ENCODE data around the gene TBC1D14.
A peak's percentile ranks its signal among the peaks of the same experiment; 100 is the strongest.

Gene TBC1D14

DNA sequence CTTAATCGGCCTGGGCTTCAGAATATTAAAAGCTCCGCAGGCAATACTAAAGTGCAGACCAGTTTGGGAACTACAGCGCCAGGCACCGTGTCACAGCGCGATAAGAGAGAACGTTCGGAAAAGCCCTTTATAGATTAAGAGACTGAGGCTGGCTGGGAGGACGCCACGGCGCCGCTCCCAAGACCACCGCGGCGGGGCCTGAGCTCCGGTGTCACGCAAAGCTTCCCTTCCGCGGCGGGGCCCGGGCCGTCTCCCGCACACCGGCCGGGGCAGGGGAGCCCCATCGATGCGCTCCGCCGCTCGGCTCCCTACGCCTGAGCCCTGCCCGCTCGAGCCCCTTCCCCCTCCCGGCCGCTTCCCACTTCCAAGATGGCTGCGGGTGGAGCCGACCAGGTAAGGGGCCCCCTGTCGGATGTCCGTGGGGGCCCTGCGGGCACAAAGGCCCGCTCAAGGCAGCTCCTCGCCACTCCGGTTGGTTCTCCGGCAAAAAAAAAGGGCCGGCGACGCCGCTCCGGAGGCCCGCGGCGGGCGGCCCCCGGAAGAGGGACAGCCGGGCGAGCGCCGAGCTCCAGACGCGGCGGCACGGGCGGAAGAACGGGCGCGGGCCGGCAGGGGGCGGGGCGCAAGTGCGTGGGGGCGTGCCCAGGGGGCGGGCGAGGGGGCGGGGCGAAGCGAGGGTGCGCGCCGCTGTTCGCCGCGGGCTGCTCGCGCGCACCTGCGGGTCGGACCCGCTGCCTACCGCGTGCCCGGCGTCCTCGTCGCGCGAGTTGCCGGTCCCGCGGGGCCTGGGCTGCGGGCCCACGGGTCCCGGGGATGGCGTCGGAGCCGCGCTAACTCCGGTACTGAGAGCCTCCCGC is at the start of gene TBC1D14:
Gene TBC1D14, plus strand, starts transcription at position 714 of the 857 bp plus-strand sequence. CDS start 13,564 bp downstream, outside the sequence.
- peak within 1 kb of the TSS; percentile 94 for H3K4me3 ChIP-seq
- no peaks in the 10 kb centered on the region for H3K36me3 ChIP-seq (replicated peaks)
- in situ Hi-C loops (cut with MboI; ENCODE audit: low sequenced_read_pairs): no loop called here
- H3K27me3 ChIP-seq (ENCODE audit: low read depth): no peaks in the 10 kb centered on the region
- no peaks in the 10 kb centered on the region for H3K9me3 ChIP-seq
- H3K4me1 ChIP-seq: peaks cover 16% of the 10 kb centered on the region
- peak; percentile 70 to 92 for DNase-seq (ENCODE audit: low spot score in 2 of 2)

DNA sequence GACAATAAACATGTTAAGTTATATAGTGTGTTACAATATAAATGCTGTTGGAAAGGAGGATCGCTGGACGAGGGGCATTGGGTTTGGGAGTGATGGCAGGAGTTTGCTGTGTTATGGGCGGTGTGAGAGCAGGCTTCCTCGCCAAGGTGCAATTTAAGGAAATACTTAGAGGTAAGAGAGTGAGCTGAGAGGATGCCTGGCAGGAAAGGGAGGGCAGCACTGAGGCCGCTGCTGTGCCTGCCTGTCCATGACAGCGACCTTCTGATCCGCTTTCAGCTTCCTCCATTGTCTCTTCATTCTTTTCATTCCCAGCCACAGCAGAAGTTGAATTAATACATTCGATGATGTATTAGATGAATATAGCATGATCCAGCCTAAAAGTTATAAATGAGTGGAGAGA is 41.2 kb upstream of the TBC1D14 start:
- H3K27me3 ChIP-seq (ENCODE audit: low read depth): no peaks in the 10 kb centered on the region
- no peak overlapping the region for H3K4me3 ChIP-seq
- DNase-seq (ENCODE audit: low spot score in 2 of 2): no peak
- H3K4me1 ChIP-seq: no peaks in the 10 kb centered on the region
- in situ Hi-C loops (cut with MboI; ENCODE audit: low sequenced_read_pairs): no loop called here
- no peaks in the 10 kb centered on the region; the same call in 1 of the 2 replicates for H3K9me3 ChIP-seq
- peaks cover 23% of the 10 kb centered on the region for H3K36me3 ChIP-seq (replicated peaks)

GRCh38 chr4:6869944-6870343 is 39.7 kb upstream of the TBC1D14 start:
- H3K4me3 ChIP-seq: no peak overlapping the region
- H3K27me3 ChIP-seq (ENCODE audit: low read depth): no peaks in the 10 kb centered on the region
- peaks cover 35% of the 10 kb centered on the region for H3K36me3 ChIP-seq (replicated peaks)
- DNase-seq (ENCODE audit: low spot score in 2 of 2): no peak
- no peaks in the 10 kb centered on the region; the same call in 1 of the 2 replicates for H3K9me3 ChIP-seq
- H3K4me1 ChIP-seq: no peaks in the 10 kb centered on the region
- in situ Hi-C loops (cut with MboI; ENCODE audit: low sequenced_read_pairs): no loop called here

DNA sequence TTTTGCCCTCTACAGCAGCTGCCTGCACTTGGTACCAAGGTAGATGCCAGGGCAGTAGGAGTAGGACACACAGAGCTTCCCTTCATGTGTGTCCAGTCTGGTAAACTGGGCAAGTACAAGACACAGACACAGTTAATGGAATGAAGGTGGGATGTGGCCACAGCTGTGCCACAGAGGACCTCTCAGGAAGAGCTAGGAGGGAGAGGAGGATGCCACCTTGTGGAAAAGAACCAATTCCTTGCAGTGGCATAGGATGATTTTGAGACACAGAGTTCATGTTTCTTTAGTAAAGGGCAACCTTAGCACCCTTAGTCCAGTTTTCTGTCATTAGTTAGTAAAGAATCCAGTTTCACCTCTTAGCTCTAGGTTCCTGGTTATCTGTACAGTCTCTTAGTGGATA is 36.3 kb upstream of the TBC1D14 start:
- in situ Hi-C loops (cut with MboI; ENCODE audit: low sequenced_read_pairs): no loop called here
- Histone ChIP-seq H3K27me3 (ENCODE audit: low read depth) (no peaks in the 10 kb centered on the region), H3K4me1 (no peaks in the 10 kb centered on the region), H3K36me3 (replicated peaks) (peaks cover 55% of the 10 kb centered on the region), H3K9me3 (no peaks in the 10 kb centered on the region; the same call in 1 of the 2 replicates), H3K4me3 (no peak overlapping the region)
- no peak for DNase-seq (ENCODE audit: low spot score in 2 of 2)

DNA sequence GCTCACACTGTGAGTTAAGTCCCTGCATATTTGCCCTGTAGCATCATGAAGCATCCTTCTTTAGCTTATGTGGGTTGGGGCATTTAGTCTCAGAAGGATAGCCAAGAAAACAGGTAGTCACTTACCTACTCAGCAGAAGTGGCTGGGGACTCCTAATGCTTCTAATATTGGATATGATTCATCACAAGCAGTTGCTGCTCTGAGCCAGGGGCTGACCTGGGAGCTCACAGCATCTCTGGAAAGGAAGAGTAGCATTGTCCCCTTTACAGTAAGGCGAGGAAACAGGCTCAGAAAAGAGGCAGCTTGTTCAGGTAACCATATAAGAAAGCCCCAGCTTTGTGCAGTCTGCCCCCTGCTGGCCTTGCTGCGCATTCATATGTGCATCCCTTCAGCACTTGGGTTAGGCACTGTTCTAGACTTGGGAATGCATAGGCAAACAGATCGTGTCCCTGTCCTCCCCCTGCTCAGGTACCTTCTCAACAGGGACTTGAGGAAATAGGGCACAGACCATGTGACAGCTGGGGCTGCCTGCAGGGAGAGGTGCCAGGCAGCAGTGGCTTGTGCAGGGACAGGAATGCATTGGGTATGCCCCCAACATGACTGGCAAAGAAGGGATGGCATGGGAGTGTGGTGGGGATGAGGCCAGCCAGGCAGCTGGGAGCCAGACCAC is 35.7 kb upstream of the TBC1D14 start:
- no peaks in the 10 kb centered on the region for H3K4me1 ChIP-seq
- peak; percentile 62 to 84 for DNase-seq (ENCODE audit: low spot score in 2 of 2)
- H3K4me3 ChIP-seq: no peak overlapping the region
- H3K27me3 ChIP-seq (ENCODE audit: low read depth): no peaks in the 10 kb centered on the region
- no peaks in the 10 kb centered on the region for H3K9me3 ChIP-seq
- peaks cover 61% of the 10 kb centered on the region for H3K36me3 ChIP-seq (replicated peaks)
- in situ Hi-C loops (cut with MboI; ENCODE audit: low sequenced_read_pairs): no loop called here

DNA sequence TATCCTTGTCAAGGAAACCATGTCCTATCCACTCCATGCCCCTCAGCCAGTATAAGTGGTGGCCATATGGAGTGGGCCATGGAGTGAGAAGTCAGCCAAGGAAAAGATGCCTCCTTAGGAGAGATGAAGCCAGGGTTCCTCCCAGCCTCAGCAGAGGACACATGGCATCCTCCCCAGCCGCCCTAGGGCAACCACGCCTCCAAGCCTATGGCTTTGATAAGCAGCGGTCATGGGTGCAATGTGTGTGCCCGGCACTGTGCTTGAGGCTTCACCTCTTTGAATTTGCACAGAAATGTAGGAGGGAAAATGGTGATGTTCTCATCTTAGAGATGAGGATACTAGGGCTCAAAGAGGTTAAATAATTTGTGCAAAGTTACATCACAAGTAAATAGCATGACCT is 34.6 kb upstream of the TBC1D14 start:
- DNase-seq (ENCODE audit: low spot score in 2 of 2): no peak
- no peaks in the 10 kb centered on the region for H3K4me1 ChIP-seq
- H3K27me3 ChIP-seq (ENCODE audit: low read depth): no peaks in the 10 kb centered on the region
- H3K36me3 ChIP-seq (replicated peaks): peaks cover 67% of the 10 kb centered on the region
- in situ Hi-C loops (cut with MboI; ENCODE audit: low sequenced_read_pairs): loop anchor here (5.0 kb wide), 1 partner anchor 153 kb away; no protein-coding TSS in a partner anchor
- no peaks in the 10 kb centered on the region for H3K9me3 ChIP-seq
- H3K4me3 ChIP-seq: no peak overlapping the region

GRCh38 chr4:6875431-6875831 is 34.2 kb upstream of the TBC1D14 start:
- Histone ChIP-seq H3K36me3 (replicated peaks) (peaks cover 69% of the 10 kb centered on the region), H3K9me3 (no peaks in the 10 kb centered on the region), H3K27me3 (ENCODE audit: low read depth) (no peaks in the 10 kb centered on the region), H3K4me1 (no peaks in the 10 kb centered on the region), H3K4me3 (no peak overlapping the region)
- in situ Hi-C loops (cut with MboI; ENCODE audit: low sequenced_read_pairs): loop anchor here (5.0 kb wide), 1 partner anchor 153 kb away; no protein-coding TSS in a partner anchor
- DNase-seq (ENCODE audit: low spot score in 2 of 2): no peak

GRCh38 chr4:6876440-6876839 is 33.2 kb upstream of the TBC1D14 start:
- no peaks in the 10 kb centered on the region for H3K9me3 ChIP-seq
- peaks cover 77% of the 10 kb centered on the region for H3K36me3 ChIP-seq (replicated peaks)
- no peaks in the 10 kb centered on the region for H3K27me3 ChIP-seq (ENCODE audit: low read depth)
- H3K4me1 ChIP-seq: no peaks in the 10 kb centered on the region
- DNase-seq (ENCODE audit: low spot score in 2 of 2): no peak
- no peak overlapping the region for H3K4me3 ChIP-seq
- in situ Hi-C loops (cut with MboI; ENCODE audit: low sequenced_read_pairs): loop anchor here (5.0 kb wide), 1 partner anchor 154 kb away; no protein-coding TSS in a partner anchor

- Histone ChIP-seq H3K9me3 (no peaks in the 10 kb centered on the region), H3K27me3 (ENCODE audit: low read depth) (no peaks in the 10 kb centered on the region), H3K4me1 (no peaks in the 10 kb centered on the region), H3K36me3 (replicated peaks) (peaks cover 79% of the 10 kb centered on the region), H3K4me3 (no peak overlapping the region)
- DNase-seq (ENCODE audit: low spot score in 2 of 2): no peak
- in situ Hi-C loops (cut with MboI; ENCODE audit: low sequenced_read_pairs): loop anchor here (5.0 kb wide), 1 partner anchor 155 kb away; no protein-coding TSS in a partner anchor
These were observed 32.6 kb upstream of the TBC1D14 start for GRCh38 chr4:6877067-6877466.

DNA sequence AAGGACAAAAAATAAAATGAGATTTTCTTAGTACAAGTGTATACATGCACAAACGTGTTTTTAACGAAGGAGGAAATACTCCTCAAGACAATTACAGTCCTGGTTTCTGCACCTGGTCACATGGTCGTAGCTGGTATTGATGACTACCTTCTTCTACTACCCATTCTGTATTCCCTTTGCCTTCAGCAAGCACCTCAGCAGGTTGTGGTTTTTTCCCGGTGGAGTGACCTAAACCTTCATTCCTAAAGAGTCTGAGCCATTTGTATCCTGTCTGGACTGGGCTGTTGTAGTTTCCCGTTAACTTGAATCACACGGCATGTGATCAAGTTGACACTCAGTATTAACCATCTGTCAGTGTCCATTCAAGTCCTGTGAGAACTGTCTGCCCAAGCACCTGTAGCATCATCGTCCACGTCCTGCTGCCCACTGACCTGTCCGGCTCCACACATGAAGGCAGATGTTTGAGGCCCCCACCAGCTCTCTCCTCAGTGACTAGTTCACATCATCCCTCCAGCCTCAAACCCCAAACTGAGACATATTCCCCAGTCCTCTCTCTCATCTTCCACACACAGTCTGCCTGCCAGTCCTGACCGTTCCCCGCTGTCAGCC is 31.1 kb upstream of the TBC1D14 start:
- peaks cover 81% of the 10 kb centered on the region for H3K36me3 ChIP-seq (replicated peaks)
- no peaks in the 10 kb centered on the region for H3K9me3 ChIP-seq
- in situ Hi-C loops (cut with MboI; ENCODE audit: low sequenced_read_pairs): loop anchor here (5.0 kb wide), 1 partner anchor 156 kb away; no protein-coding TSS in a partner anchor
- DNase-seq (ENCODE audit: low spot score in 2 of 2): no peak
- no peaks in the 10 kb centered on the region for H3K27me3 ChIP-seq (ENCODE audit: low read depth)
- no peak overlapping the region for H3K4me3 ChIP-seq
- H3K4me1 ChIP-seq: no peaks in the 10 kb centered on the region

- no peak overlapping the region for H3K4me3 ChIP-seq
- in situ Hi-C loops (cut with MboI; ENCODE audit: low sequenced_read_pairs): no loop called here
- H3K4me1 ChIP-seq: no peaks in the 10 kb centered on the region
These were observed 28.9 kb upstream of the TBC1D14 start for GRCh38 chr4:6880691-6881090.

DNA sequence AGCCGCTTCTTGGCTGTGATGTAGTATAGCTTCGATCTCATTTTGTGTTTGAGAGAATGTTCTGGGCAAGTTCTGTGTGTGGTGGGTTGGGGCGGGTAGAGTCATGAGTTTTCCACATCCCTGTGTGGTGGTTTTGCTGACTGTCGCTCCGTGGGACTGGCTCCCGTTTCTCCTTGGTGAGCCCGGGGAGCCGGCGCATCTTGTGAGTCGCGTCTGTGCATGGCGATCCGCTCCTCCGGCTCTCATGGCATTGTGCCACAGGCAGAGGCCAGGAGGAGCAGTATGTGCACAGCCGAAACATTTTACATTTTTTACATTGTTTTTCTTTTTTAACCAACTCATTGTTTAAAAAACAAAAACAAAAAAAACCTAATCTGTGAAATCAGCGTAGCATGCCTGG is 27.7 kb upstream of the TBC1D14 start:
- DNase-seq (ENCODE audit: low spot score in 2 of 2): no peak
- in situ Hi-C loops (cut with MboI; ENCODE audit: low sequenced_read_pairs): no loop called here
- no peaks in the 10 kb centered on the region for H3K27me3 ChIP-seq (ENCODE audit: low read depth)
- H3K36me3 ChIP-seq (replicated peaks): peaks cover 55% of the 10 kb centered on the region
- no peak overlapping the region for H3K4me3 ChIP-seq
- no peaks in the 10 kb centered on the region for H3K4me1 ChIP-seq
- no peaks in the 10 kb centered on the region for H3K9me3 ChIP-seq

More at GRCh38 chr4:6880691-6881090, 28.9 kb upstream of the TBC1D14 start:
- Histone ChIP-seq H3K27me3 (ENCODE audit: low read depth) (no peaks in the 10 kb centered on the region), H3K9me3 (no peaks in the 10 kb centered on the region), H3K36me3 (replicated peaks) (peaks cover 65% of the 10 kb centered on the region)
- DNase-seq (ENCODE audit: low spot score in 2 of 2): no peak

GRCh38 chr4:6884341-6884870 is 25.2 kb upstream of the TBC1D14 start:
- peaks cover 34% of the 10 kb centered on the region for H3K36me3 ChIP-seq (replicated peaks)
- H3K27me3 ChIP-seq (ENCODE audit: low read depth): no peaks in the 10 kb centered on the region
- H3K4me1 ChIP-seq: no peaks in the 10 kb centered on the region
- in situ Hi-C loops (cut with MboI; ENCODE audit: low sequenced_read_pairs): no loop called here
- no peaks in the 10 kb centered on the region for H3K9me3 ChIP-seq
- DNase-seq (ENCODE audit: low spot score in 2 of 2): no peak
- no peak overlapping the region for H3K4me3 ChIP-seq

Measured in HAP-1 (cell line).